ENCODE results near the gene RRP1.

Gene RRP1, protein sequence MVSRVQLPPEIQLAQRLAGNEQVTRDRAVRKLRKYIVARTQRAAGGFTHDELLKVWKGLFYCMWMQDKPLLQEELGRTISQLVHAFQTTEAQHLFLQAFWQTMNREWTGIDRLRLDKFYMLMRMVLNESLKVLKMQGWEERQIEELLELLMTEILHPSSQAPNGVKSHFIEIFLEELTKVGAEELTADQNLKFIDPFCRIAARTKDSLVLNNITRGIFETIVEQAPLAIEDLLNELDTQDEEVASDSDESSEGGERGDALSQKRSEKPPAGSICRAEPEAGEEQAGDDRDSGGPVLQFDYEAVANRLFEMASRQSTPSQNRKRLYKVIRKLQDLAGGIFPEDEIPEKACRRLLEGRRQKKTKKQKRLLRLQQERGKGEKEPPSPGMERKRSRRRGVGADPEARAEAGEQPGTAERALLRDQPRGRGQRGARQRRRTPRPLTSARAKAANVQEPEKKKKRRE

DNA sequence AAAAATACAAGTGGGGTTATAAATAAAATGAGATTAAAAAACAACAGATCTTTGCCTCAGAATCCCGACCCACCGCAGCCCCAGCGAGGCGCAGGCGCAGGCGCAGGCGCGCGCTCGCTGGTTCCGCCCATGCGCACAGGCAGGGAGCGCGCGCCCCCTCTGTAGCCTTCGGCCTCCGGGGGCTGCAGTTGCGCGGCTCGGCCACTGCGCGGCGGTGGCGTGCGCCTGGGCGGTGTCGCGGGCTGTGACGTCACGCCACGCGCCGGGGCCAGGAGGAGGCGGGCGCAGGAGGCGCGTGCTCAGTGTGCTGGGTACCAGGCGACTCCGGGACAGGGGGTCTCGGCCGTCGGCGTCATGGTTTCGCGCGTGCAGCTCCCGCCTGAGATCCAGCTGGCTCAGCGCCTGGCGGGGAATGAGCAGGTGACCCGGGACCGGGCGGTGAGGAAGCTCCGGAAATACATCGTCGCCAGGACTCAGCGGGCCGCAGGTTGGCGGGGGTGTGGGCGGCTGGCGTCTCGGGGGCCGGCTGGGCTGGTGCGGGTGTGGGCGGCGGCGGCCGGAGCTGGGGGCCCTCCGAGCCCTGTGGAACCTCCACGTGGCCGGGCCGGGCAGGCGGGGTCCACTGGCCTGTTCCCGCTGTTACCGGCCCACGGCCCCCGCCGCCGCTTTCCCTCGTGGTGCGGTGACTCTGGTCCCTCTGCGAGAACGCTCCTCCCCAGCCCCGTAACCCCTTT lies at the start of gene RRP1:
Gene RRP1, plus strand, starts transcription at position 302 of the 734 bp plus-strand sequence. Its CDS starts 53 bp downstream, at position 355.
- H3K79me2 ChIP-seq (ENCODE audit: control insufficient read depth, insufficient read depth, low read length, unreplicated experiment) = peaks cover 38% of the 10 kb centered on the region
- H3K4me1 ChIP-seq (ENCODE audit: control insufficient read depth, insufficient read depth, low read length, unreplicated experiment) = peaks cover 3% of the 10 kb centered on the region
- H3K27me3 ChIP-seq (ENCODE audit: insufficient read depth, low read length) = no peaks in the 10 kb centered on the region
- peak within 1 kb of the TSS; percentile 95 for H2AFZ ChIP-seq (ENCODE audit: low read length, unreplicated experiment)
- peaks cover 18% of the 10 kb centered on the region for H3K36me3 ChIP-seq (ENCODE audit: insufficient read depth, low read length)
- H3K27ac ChIP-seq (ENCODE audit: low read depth, low read length) = peak within 1 kb of the TSS; percentile 49
- H3K4me3 ChIP-seq (ENCODE audit: low read depth, low read length) = peak within 1 kb of the TSS; percentile 94

DNA sequence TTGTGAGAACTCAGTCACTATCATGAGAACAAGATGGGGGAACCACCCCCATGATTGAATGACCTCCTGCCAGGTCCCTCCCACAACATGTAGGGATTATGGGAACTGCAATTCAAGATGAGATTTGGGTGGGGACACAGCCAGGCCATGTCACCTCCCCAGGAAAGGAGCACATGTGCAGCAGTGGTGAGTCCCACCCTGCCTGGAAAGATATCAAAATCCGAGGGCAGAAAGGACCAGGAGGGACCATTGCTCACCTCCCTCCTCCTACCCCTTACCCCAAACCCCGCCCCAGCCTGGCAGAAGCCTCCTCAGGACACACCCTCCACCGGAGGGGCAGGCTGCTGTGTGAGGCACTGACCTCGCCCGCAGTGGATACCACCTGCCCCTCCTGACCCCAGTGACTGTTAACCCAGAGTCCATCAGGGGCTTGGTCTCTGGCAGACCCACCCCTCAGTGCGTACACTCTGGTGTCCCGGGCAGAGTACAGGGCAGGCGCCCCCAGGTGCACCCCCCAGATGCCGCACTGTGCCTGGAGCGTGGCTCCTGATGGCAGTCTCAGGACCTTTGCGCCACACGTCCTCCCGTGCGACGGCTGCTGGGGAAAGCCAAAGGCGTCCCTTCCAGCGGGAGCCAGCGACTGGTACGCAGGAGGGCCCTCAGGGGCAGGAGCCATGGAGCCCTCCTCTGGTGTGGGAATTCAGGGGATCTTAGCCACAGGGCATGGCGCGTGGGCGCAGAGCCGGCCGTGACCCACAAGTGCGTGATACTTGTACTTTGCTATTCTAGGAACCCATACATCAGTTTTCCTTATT lies 49.5 kb upstream of the RRP1 start:
- H3K4me3 ChIP-seq (ENCODE audit: low read depth, low read length) = no peak overlapping the region
- H3K27ac ChIP-seq (ENCODE audit: low read depth, low read length) = no peak overlapping the region
- H2AFZ ChIP-seq (ENCODE audit: low read length, unreplicated experiment) = no peak overlapping the region
- peaks cover 7% of the 10 kb centered on the region for H3K4me1 ChIP-seq (ENCODE audit: control insufficient read depth, insufficient read depth, low read length, unreplicated experiment)
- H3K36me3 ChIP-seq (ENCODE audit: insufficient read depth, low read length) = peaks cover 17% of the 10 kb centered on the region
- peaks cover 6% of the 10 kb centered on the region for H3K79me2 ChIP-seq (ENCODE audit: control insufficient read depth, insufficient read depth, low read length, unreplicated experiment)
- no peaks in the 10 kb centered on the region for H3K27me3 ChIP-seq (ENCODE audit: insufficient read depth, low read length)

DNA sequence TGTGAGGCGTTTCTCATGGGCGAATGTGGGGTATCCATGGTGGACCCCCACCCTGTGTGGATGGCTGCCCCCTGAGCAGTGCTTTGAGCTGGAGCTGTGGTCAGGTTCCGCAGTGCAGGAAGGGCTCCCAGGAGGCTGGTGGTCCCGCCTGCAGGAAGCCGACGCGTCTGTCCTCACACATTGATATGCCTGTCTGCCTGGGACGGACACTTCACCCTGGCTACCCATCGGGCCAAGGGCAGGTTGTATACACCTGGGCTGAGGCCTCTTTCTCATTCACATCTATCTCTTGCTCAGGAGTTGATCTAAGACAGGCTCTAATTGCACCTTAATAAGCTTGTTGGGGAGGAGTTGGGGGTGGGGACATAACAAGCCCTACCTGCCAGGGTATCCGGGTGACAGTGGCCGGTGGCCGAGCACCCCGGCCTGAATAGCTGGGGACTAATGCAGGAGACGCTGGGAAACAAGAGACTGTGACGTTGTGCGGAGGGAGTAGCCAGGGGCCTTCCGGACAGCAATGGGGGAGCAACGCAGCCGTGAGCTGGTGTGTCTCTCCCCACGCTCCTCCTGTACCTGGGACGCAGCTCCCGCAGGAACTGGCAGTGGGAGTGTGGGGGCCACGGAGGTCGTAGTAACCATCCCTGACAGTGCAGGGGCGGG lies 48.8 kb upstream of the RRP1 start:
- no peak overlapping the region for H2AFZ ChIP-seq (ENCODE audit: low read length, unreplicated experiment)
- H3K4me1 ChIP-seq (ENCODE audit: control insufficient read depth, insufficient read depth, low read length, unreplicated experiment) = peaks cover 3% of the 10 kb centered on the region
- no peaks in the 10 kb centered on the region for H3K27me3 ChIP-seq (ENCODE audit: insufficient read depth, low read length)
- H3K27ac ChIP-seq (ENCODE audit: low read depth, low read length) = no peak overlapping the region
- peaks cover 19% of the 10 kb centered on the region for H3K36me3 ChIP-seq (ENCODE audit: insufficient read depth, low read length)
- peaks cover 2% of the 10 kb centered on the region for H3K79me2 ChIP-seq (ENCODE audit: control insufficient read depth, insufficient read depth, low read length, unreplicated experiment)
- H3K4me3 ChIP-seq (ENCODE audit: low read depth, low read length) = no peak overlapping the region

DNA sequence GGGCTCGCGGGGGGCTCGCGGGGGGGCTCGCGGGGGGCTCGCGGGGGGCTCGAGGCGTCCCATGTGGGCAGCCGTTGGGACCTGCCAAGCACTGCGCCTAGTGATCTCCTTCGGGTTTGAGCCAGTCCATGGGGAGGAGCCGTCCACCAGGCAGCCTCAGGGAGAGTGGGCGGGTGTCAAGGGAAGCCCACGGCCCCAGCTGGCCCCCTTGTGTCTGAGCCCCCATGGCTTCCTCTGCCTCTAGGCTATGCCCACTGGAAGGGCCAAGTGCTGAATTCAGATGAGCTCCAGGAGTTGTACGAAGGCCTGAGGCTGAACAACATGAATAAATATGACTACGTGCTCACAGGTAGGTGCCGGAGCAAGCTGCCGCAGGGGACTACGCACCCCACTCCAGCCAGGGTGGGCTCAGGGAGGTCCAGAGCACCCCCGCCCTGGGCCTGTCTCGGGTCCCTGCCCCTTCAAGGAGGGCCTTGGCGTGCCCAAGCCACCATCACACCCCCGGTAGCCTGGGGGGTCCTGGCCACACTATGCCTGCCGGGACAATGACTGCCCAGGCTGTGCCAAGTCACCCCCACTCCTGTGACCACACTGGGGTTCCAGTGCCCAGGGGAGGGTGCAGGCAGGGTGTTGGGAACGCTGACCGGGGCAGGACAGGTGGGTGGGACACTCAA lies 47.8 kb upstream of the RRP1 start:
- H3K27ac ChIP-seq (ENCODE audit: low read depth, low read length) = no peak overlapping the region
- peaks cover 19% of the 10 kb centered on the region for H3K36me3 ChIP-seq (ENCODE audit: insufficient read depth, low read length)
- no peaks in the 10 kb centered on the region for H3K27me3 ChIP-seq (ENCODE audit: insufficient read depth, low read length)
- H3K4me3 ChIP-seq (ENCODE audit: low read depth, low read length) = no peak overlapping the region
- H3K79me2 ChIP-seq (ENCODE audit: control insufficient read depth, insufficient read depth, low read length, unreplicated experiment) = no peaks in the 10 kb centered on the region
- no peaks in the 10 kb centered on the region for H3K4me1 ChIP-seq (ENCODE audit: control insufficient read depth, insufficient read depth, low read length, unreplicated experiment)
- H2AFZ ChIP-seq (ENCODE audit: low read length, unreplicated experiment) = no peak overlapping the region

DNA sequence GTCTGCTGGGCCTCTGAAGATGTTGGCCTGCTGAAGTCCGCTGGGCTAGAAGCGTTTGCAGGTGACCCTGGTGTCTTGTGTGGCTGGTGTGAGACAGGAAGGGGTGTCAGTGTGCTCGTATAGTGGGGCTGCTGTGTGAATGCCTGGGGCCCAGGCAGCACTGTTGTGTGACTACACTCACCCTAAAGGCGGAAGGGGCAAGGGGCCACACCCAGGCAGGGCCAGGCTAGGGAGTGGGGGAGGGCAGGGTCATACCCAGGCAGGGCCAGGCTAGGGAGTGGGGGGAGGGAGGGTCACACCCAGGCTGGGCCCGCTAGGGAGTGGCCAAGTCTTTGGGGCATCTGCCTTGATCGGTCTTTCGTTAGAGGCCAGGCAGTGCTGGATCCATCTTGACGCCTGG lies 45.4 kb upstream of the RRP1 start:
- Histone ChIP-seq H3K36me3 (ENCODE audit: insufficient read depth, low read length) (peaks cover 21% of the 10 kb centered on the region), H3K4me1 (ENCODE audit: control insufficient read depth, insufficient read depth, low read length, unreplicated experiment) (no peaks in the 10 kb centered on the region), H3K27ac (ENCODE audit: low read depth, low read length) (no peak overlapping the region), H3K4me3 (ENCODE audit: low read depth, low read length) (no peak overlapping the region), H2AFZ (ENCODE audit: low read length, unreplicated experiment) (no peak overlapping the region), H3K27me3 (ENCODE audit: insufficient read depth, low read length) (no peaks in the 10 kb centered on the region), H3K79me2 (ENCODE audit: control insufficient read depth, insufficient read depth, low read length, unreplicated experiment) (no peaks in the 10 kb centered on the region)

DNA sequence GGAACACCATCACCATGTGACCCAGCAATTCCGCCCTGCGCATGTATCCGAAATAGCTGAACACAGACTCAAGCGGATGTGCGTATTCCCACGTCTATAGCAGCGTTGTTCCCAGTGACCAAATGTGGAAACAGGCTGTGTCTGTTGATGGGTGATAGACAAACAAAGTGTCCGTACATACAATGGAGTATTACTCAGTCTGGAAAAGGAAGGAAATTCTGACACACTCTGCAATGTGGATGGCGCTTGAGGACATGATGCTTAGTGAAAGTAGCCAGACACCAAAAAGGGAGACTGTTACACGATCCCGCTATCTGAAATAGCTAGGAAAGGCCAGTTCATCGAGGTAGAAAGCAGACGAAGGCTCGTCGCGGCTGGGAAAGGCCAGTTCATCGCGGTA lies 44.7 kb upstream of the RRP1 start:
- Histone ChIP-seq H3K4me3 (ENCODE audit: low read depth, low read length) (no peak overlapping the region), H3K27me3 (ENCODE audit: insufficient read depth, low read length) (no peaks in the 10 kb centered on the region), H2AFZ (ENCODE audit: low read length, unreplicated experiment) (no peak overlapping the region), H3K27ac (ENCODE audit: low read depth, low read length) (no peak overlapping the region), H3K4me1 (ENCODE audit: control insufficient read depth, insufficient read depth, low read length, unreplicated experiment) (no peaks in the 10 kb centered on the region), H3K36me3 (ENCODE audit: insufficient read depth, low read length) (peaks cover 18% of the 10 kb centered on the region), H3K79me2 (ENCODE audit: control insufficient read depth, insufficient read depth, low read length, unreplicated experiment) (no peaks in the 10 kb centered on the region)

DNA sequence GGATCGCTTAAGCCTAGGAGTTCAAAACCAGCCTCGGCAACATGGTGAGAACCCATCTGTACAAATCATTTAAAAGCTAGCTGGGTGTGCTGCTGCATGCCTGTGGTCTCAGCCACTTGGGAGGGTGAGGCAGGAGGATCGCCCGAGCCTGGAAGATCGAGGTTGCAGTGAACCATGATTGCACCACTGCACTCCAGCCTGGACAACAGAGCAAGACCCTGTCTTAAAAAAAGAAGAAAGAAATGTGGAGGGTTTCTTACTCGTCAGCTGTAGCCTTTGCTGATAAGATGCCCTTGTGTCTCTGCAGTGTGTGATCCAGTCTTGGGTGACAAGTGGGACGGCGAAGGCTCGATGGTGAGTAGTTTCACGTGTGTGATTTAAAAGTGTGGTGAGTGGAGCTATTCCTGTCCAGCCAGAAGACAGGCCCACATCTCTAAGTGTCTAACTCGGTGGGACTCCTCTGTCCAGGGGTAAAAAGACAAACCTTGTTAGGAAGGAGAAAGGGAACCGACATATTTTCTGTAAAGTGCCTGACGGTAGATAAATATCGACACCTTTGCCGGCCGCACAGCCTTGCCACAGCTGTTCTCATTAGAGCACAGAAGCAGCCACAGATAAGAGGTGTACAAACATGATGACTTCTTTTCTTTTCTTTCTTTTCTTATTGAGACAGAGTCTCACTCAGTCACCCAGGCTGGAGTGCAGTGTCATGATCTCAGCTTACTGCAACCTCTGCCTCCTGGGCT lies 43.4 kb upstream of the RRP1 start:
- no peaks in the 10 kb centered on the region for H3K4me1 ChIP-seq (ENCODE audit: control insufficient read depth, insufficient read depth, low read length, unreplicated experiment)
- H3K27me3 ChIP-seq (ENCODE audit: insufficient read depth, low read length) = no peaks in the 10 kb centered on the region
- H3K27ac ChIP-seq (ENCODE audit: low read depth, low read length) = no peak overlapping the region
- H3K4me3 ChIP-seq (ENCODE audit: low read depth, low read length) = no peak overlapping the region
- H3K36me3 ChIP-seq (ENCODE audit: insufficient read depth, low read length) = peaks cover 18% of the 10 kb centered on the region
- no peaks in the 10 kb centered on the region for H3K79me2 ChIP-seq (ENCODE audit: control insufficient read depth, insufficient read depth, low read length, unreplicated experiment)
- H2AFZ ChIP-seq (ENCODE audit: low read length, unreplicated experiment) = no peak overlapping the region

DNA sequence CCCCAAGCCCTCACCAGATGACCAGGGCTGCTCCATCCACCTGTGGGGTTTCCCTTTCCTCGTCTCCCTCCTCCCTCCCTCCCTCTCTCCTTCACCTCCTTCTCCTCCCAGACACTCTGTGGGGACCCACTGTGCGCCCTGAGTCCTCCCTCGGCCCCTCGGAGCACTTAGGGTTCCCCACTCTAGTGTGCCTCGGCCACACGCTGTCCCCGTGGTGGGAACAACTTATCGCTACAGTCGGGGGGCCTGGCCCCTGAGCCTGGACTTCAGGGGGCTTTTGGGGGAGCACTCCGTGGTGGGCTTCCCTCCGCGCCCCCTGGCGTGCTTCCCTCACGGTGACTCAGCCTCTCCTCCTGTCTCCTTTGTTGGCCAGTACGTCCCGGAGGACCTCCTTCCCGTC lies 40.8 kb upstream of the RRP1 start:
- no peaks in the 10 kb centered on the region for H3K27me3 ChIP-seq (ENCODE audit: insufficient read depth, low read length)

DNA sequence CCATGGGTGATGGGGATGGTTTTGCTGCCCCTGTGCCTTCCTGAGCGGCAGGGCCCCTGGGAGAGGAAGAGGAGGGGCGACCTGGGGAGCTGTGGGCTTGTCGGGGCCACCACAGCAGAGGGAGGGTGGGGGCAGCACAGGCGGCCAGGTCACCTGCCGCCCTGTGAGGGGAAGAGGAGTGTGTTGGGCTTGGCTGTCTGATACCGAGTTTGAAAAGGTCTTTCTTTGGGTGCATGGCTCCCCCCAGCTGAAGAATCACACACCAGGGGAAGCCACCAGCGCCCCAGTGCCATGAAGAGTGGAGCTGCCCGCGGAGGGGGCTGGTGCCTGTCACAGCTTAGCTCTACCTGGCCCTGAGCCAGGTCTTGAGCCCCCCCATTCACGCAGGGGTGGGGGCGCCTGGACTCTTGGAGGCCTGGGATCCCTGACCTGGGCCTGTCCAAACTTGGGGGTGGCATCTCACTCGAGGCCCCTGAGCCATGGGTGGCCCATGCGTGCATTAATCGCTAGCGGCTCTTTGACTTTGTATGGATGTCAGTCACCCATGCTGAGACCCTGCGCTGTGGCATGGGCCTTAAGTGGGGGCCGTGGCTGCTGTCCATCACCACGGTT lies 39.6 kb upstream of the RRP1 start:
- Histone ChIP-seq H3K36me3 (ENCODE audit: insufficient read depth, low read length) (peaks cover 27% of the 10 kb centered on the region), H2AFZ (ENCODE audit: low read length, unreplicated experiment) (no peak overlapping the region), H3K4me1 (ENCODE audit: control insufficient read depth, insufficient read depth, low read length, unreplicated experiment) (no peaks in the 10 kb centered on the region), H3K27ac (ENCODE audit: low read depth, low read length) (no peak overlapping the region), H3K27me3 (ENCODE audit: insufficient read depth, low read length) (no peaks in the 10 kb centered on the region), H3K79me2 (ENCODE audit: control insufficient read depth, insufficient read depth, low read length, unreplicated experiment) (no peaks in the 10 kb centered on the region), H3K4me3 (ENCODE audit: low read depth, low read length) (no peak overlapping the region)

More for the DNA sequence above, 40.8 kb upstream of the RRP1 start:
- H3K36me3 ChIP-seq (ENCODE audit: insufficient read depth, low read length) = peaks cover 27% of the 10 kb centered on the region
- H3K4me3 ChIP-seq (ENCODE audit: low read depth, low read length) = no peak overlapping the region
- H3K4me1 ChIP-seq (ENCODE audit: control insufficient read depth, insufficient read depth, low read length, unreplicated experiment) = no peaks in the 10 kb centered on the region
- H2AFZ ChIP-seq (ENCODE audit: low read length, unreplicated experiment) = no peak overlapping the region
- no peaks in the 10 kb centered on the region for H3K79me2 ChIP-seq (ENCODE audit: control insufficient read depth, insufficient read depth, low read length, unreplicated experiment)
- H3K27ac ChIP-seq (ENCODE audit: low read depth, low read length) = no peak overlapping the region
